Suprapubic skin (tissue), 3 donors: ENCODE measurements around the gene DIP2C.

Experiments
- CTCF ChIP-seq, 2 donors: fragments of 200-600 bp in 1 of 2; fragments of 450-650 bp in 1 of 2; sonication (generic) in 1 of 2; IDR thresholded peaks; one replicate each; pipeline ENCODE4 v1.5.1; 2016 to 2019; ENCODE audit warnings: antibody characterized with exemption in 2 of 2, mild to moderate bottlenecking in 1 of 2, moderate library complexity in 1 of 2
- POLR2A ChIP-seq, 2 donors: fragments of 450-650 bp; IDR thresholded peaks; one replicate each; pipeline ENCODE4 v1.6.1; 2017; ENCODE audit warnings: antibody characterized with exemption in 2 of 2, mild to moderate bottlenecking in 2 of 2, moderate library complexity in 2 of 2

- TF ChIP-seq POLR2A (IDR thresholded peaks at IDR 0.05): no peak
- no peak for TF ChIP-seq CTCF (IDR thresholded peaks at IDR 0.05)
These were observed 1.7 kb upstream of the DIP2C start for GRCh38 chr10:691216-691615.
